GM21360 (cell line): ENCODE measurements around the gene PRICKLE2.

Experiments used
- ATAC-seq: cut with Tn5 transposase; IDR thresholded peaks from one replicate; pipeline ENCODE4 v1.9.1; 2021; ENCODE audit warnings: mild to moderate bottlenecking, moderate library complexity; ENCODE audit not compliant: unreplicated experiment

The PRICKLE2 gene

GRCh38 chr3:64138656-64139375 lies 86.5 kb downstream of the PRICKLE2 start:
- no peak for ATAC-seq

- ATAC-seq, result no peak
Observed at GRCh38 chr3:64138046-64138445, 87.2 kb downstream of the PRICKLE2 start.

DNA sequence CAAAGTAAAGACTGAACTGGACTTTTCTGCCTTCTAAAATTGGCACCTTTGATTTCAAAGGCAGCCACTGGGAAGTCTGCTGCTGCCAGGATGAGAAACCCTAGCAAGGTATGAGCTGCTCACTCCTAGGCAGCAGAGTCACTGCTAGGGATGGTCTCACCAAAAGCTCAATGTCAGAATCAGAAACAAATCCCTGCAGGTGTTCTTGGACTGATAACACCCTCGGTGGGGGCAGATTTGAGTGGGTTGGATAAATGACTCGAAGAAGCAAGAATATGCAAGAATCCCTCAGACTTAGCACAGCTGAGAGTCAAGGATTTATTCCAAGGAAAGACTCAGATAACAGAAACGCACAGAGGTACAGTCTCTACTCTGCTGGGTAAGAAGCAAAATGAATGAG lies 90.4 kb downstream of the PRICKLE2 start:
- ATAC-seq, result no peak

DNA sequence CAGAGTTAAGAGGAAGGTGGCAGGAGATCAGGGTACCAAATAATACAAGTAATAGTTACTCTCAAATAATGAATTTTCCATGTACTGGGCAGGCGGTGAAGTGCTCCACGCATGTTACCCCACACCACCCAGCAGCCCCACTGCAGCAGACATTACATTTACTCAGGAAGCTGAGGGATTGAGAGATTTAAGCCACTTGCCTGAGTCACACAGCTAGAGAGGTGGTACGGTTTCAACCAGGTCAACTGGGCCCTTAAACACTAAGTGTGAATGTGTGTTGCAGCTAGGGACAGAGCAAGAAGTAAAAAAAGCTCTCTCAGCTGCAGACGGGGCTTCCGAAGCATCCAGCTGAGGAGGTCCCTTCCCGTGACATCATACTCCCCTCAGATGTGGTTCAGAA lies 91.3 kb downstream of the PRICKLE2 start:
- ATAC-seq, result no peak

GRCh38 chr3:64133272-64133671 lies 92.0 kb downstream of the PRICKLE2 start:
- ATAC-seq, result no peak

GRCh38 chr3:64131725-64132469 lies 93.4 kb downstream of the PRICKLE2 start:
- ATAC-seq, result no peak

- no peak for ATAC-seq
Observed at GRCh38 chr3:64130436-64130835, 94.8 kb downstream of the PRICKLE2 start.

- ATAC-seq, result no peak
Observed at GRCh38 chr3:64129581-64129980, 95.7 kb downstream of the PRICKLE2 start.

DNA sequence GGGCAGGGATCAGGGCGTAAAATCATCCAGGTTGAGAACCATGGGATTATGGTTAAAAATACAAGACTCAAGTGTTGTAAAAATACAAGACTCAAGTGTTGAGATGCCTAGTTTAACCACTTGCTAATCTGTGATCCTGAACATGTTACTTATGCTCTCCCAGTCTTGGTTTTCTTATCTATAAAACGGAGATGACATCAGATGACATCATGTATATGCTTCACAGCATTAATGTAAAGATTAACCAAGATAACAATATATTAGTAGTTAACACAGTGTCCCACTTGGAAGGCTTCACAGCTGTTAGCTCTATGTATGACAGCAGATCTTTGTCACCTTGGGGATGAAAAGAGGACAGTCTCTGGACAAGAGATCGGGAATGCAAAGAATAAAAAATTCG lies 96.2 kb downstream of the PRICKLE2 start:
- ATAC-seq, result no peak

DNA sequence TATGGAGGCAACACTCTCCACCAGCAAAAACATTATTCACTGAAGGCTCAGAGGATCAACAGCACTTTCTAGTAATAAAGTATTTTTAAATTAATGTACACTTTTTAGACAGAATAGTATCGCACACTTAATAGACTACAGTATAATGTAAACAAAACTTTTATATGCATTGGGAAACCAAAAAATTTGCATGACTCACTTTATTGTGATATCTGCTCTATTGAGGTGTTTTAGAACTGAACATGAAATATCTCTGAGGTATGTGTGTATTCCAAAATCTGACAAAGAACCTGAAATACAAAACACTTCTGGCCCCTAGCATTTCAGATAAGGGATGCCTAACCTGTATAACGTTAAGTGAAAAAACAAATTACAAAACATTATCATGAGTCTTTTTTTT lies 99.7 kb downstream of the PRICKLE2 start:
- ATAC-seq, result no peak

GRCh38 chr3:64123931-64124330 lies 101.3 kb downstream of the PRICKLE2 start:
- ATAC-seq, result no peak

- ATAC-seq, result no peak
Observed at GRCh38 chr3:64122476-64122875, 102.8 kb downstream of the PRICKLE2 start.

DNA sequence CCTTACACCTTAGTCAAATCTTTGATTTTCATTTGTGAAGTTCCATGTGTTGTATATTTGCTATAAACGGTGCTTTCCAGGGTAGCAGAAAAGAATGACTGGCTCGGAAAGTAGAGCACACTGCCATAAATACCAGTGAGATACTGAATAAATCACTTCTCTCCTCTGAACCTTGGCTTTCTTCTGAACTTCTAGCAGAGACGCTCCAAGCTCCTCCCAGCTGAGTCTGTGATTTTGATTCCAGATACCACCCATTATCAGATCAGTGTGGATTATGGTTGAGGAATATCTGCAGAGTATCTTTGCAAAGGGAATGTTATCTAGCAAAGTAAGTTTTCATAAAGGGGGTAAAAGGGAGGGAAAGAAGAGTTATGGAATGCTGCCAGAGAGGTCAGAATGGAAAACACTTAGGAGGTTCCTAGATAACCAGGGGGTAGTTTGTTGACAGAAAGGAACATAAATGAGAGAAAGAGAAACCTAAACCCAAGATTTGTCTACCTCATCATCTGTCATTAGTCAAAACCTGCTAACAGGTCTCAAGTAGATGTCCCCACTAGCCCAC lies 103.4 kb downstream of the PRICKLE2 start:
- ATAC-seq, result no peak

GRCh38 chr3:64120876-64121275 lies 104.4 kb downstream of the PRICKLE2 start:
- ATAC-seq, result no peak

GRCh38 chr3:64117483-64117882 lies 107.8 kb downstream of the PRICKLE2 start:
- no peak for ATAC-seq

GRCh38 chr3:64114651-64115050 lies 110.6 kb downstream of the PRICKLE2 start:
- no peak for ATAC-seq

DNA sequence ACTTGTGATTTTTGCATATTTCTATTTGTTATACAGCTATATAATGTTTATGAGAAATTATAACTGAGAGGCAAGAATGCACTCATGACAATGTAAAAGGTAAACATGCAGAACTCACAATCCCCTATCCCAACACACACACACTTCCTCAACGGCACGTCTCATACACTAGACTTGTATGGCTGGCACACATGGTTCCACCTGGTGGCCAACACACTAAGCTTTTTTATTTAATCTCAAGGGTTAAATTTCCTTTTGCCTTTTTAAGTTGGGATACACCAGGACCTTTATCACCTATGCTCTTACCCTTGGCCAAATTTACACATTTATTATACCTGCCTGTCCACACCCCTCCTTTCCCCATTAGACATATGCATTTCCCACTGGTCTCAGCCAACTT lies 113.4 kb downstream of the PRICKLE2 start:
- no peak for ATAC-seq

GRCh38 chr3:64111083-64111482 lies 114.2 kb downstream of the PRICKLE2 start:
- ATAC-seq, result no peak

GRCh38 chr3:64110071-64110470 lies 115.2 kb downstream of the PRICKLE2 start:
- ATAC-seq, result no peak

DNA sequence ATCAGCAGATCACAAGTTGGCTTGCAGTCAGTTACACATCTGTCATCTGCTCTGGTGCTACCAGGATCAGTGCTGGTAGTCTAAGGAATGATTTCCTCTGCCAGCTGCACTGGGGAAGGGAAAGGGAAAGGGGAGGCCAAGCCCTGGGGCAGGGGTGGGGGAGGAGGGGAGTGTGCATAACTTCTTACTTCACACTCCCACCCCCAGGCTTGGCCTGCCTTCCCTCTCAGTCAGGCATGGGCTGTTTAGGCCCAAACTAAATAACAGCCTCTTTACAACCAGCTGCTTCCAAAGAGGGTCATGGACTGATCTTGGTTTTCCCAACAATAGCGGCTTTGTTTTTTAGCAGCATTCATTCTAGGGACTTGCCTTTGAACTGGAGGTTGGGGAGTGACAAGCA lies 115.8 kb downstream of the PRICKLE2 start:
- ATAC-seq, result no peak

- no peak for ATAC-seq
Observed at GRCh38 chr3:64108784-64109317, 116.4 kb downstream of the PRICKLE2 start.

GRCh38 chr3:64108231-64108630 lies 117.0 kb downstream of the PRICKLE2 start:
- no peak for ATAC-seq
